GM21526 (cell line): Measurements from ENCODE around the gene ENPP7.

ENCODE experiments used
- ATAC-seq: cut with Tn5 transposase; IDR thresholded peaks from one replicate; pipeline ENCODE4 v1.9.1; 2021; ENCODE audit warnings: moderate library complexity; ENCODE audit not compliant: unreplicated experiment, low FRiP score

Gene ENPP7

GRCh38 chr17:79730769-79731483, at the start of gene ENPP7:
TSS of gene ENPP7 (plus strand) at chr17:79730943. CDS start at chr17:79731140, 197 bp downstream.
- no peak for ATAC-seq

GRCh38 chr17:79681101-79681621, 49.6 kb upstream of the ENPP7 start:
- no peak for ATAC-seq

GRCh38 chr17:79681628-79682261, 49.0 kb upstream of the ENPP7 start:
- ATAC-seq: no peak

GRCh38 chr17:79683365-79683764, 47.4 kb upstream of the ENPP7 start:
- ATAC-seq: no peak

- no peak for ATAC-seq
Measured at GRCh38 chr17:79684132-79684985, 46.4 kb upstream of the ENPP7 start.

DNA sequence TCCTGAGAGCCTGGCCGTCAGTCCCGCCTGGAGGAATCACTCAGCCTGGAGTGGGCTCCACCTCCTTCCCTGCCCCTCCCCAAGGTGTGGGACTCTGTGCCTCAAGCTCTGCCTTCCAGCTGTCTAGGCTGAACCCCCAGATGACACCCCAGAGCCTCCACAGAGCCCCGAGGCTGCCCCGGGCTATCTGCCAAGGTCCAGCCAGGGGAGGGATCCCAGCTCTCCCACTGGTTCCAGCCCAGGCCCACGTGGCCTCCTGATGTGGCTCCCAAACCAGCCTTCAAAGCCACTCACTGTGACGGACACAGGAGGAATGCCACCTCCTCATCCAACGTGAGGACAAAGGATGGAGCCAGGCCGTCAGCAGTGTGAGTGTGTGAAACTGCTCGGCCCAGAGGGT, 45.6 kb upstream of the ENPP7 start:
- ATAC-seq: no peak

- ATAC-seq: no peak
Measured at GRCh38 chr17:79686476-79686875, 44.3 kb upstream of the ENPP7 start.

DNA sequence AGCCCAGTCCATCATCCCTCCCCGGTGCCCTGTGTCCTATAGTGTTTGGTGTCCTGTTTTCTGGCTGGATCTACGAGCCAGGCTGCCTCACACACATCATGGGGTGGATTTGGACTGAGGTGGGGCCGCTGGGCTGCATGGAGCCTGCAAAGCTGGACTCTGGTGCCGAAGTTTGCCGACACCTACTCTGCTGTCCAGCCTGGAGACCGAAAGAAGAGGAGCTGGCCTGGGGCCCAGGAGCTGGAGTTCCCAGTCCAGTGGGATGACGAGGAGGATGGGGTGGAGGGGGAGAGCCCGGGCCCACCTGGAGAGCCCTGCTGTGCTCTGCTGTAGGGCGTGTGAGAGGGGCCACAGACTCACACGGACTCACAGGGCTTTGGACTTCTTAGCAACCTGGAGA, 40.3 kb upstream of the ENPP7 start:
- ATAC-seq: no peak

DNA sequence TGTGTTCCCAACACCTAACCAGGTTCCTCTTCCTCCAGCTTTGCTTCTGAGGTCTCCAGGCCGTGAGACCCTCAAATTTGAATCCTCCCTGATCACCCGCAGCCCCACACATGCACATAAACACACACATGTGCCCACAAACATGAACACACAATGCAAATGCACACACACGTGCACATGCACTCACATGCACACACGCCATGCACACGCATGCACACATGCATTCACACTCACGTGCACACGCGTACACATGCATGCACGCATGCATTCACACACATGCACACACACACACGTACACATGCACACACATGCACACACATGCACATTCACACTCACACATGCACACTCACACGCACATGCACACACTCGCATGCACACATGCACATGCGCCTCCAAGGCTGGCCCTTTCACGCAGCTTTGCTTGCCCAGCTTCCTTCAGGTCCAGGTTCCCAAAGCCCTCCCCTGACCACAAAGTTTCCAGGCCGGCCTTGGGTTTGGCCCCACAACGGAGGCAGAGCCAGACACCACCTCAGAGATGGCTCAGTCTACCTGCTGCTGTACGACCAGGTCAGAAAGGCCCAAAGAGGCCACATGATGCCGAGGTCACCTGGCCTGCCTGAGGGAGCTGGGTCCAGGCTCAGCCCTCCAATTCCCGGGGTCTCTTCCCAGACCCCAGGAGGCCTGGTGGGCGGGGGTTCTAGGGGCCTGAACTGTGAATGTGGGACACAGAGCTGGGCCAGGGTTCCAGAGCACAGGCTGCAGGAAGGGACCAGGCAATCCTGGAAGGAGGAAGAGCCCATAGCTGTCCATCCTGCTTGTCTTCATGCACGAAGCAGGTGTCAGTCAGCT, 39.5 kb upstream of the ENPP7 start:
- no peak for ATAC-seq

GRCh38 chr17:79691931-79692330, 38.8 kb upstream of the ENPP7 start:
- no peak for ATAC-seq

DNA sequence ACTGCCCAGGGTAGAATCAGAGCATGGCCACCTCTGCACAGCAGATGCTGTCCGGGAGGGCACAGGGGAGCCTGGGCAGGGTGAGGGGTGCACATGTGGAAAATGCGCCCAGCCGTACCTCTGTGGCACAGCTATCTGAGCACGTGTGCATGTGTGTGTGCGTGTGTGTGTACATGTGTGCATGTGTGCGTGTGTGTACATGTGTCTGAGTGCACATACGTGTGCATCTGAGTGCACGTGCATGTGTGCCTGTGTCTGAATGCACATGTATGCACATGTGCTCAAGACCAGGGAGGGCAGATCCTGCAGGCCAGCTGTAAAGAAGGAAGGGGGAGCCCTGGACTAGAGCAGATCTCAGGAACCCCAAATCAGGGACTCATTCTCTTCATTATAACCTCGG, 37.3 kb upstream of the ENPP7 start:
- ATAC-seq: no peak

DNA sequence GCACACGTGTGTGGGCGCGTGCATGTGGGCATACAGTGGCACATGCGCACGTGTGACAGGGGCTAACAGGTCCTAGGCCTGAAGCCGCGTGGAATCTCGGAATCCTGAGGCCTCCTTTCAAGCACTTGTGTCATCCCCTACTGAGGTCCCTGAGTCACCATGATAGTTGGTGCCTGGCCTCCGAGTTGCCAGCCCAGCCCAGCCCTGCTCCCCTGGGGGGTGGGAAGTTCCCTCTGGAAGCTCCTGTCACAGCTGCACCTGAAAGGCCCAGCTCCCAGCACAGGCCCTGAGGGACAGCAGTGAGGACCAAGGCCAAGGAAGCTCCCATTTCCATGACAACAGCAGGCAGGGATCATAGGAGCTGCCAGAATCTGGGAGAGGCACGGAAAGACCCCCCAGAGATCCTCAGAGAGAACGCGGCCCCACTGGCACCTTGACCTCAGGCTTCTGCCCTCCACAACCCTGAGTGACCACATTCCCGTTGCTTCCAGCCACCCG, 35.4 kb upstream of the ENPP7 start:
- no peak for ATAC-seq

DNA sequence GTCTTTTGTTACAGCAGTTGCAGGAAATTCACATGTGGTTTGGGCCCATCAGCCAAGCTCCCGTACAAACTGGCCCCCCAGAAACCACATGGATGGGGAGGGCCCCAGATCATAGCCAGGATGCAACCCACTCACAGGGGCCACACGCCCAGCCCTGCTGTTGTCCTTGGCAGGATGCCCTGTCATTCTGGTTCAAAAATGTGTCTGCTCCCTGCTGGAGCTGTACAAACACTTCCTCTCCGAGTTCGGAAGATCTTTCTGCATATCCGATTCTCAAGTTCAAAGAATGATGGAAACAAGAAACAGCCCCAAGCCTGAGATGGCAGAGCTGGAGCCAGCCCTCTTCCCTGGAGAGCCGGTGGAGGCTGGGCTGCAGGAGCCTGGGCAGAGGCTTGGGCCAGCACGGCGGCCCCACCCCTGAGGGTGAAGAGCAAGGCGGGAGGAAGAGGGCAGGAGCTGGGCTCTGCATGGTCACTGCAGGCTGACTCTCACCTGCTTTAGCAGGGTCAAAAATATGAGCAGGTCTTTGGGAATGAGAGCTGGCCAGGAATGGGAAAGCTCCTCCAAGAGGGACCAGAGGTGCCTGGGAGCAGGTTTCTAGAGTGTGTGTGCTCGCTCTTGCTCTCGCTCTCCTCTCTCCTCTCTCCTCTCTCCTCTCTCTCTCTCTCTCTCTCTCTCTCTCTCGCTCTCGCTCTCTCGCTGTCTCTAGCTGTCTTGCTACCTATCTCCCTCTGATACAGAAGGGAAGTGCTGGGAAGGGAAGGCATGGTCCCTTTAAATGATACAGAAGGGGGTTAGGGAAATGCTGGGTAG, 34.7 kb upstream of the ENPP7 start:
- ATAC-seq: no peak

- ATAC-seq: no peak
Measured at GRCh38 chr17:79696610-79696982, 34.1 kb upstream of the ENPP7 start.

DNA sequence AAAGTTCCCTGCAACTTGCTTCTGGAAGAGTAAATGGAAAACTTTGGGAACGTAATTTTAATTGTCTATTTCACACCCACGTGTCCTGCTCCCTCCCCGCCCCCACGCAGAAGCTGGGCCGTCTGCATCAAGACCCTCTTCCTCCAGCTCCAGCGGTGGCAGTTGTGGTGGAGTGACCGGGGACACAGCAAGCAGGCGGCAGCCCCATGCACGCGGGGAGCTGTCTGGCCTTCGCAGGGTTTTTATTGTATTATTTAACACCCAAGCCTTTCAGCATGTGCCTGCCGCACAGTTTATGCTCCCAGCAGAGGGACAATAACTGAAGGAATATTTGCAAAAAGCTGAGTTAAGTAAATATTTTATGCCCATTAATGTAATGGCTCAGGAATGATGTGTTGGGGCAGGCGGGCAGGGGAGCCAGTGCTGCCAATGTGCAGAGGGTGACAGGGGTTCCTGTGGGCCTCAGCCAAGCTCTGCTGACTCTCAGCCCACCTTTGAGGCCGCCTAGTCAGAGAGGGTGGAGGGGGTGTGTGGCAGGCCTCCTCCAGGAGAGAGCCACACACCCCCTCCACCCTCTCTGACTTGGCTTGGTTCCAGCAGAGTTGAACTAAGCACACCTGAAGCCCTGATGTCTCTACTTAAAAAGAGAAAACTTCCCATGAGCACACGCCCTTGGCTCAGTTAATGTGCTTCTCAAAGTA, 32.4 kb upstream of the ENPP7 start:
- no peak for ATAC-seq

DNA sequence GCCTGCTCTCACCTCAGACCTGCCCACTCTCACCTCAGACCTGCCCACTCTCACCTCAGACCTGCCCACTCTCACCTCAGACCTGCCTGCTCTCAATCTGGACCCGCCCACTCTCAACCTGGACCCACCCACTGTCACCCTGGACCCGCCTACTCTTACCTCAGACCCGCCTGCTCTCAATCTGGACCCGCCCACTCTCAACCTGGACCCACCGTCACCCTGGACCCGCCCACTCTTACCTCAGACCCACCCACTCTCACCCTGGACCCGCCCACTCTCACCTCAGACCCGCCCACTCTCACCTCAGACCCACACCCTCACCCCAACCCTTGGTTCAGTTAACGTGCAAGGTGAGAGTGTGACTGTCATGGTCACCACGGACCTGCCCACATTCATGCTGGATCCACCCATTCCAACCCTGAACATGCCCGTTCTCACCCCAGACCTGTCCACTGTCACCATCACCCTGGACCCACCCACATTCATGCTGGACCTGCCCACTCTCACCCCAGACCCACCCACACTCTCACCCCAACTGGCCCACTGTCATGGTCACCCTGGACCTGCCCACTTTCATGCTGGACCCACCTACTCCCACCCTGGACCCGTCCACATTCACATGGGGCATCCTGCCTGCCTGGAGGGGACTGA, 31.2 kb upstream of the ENPP7 start:
- ATAC-seq: no peak

DNA sequence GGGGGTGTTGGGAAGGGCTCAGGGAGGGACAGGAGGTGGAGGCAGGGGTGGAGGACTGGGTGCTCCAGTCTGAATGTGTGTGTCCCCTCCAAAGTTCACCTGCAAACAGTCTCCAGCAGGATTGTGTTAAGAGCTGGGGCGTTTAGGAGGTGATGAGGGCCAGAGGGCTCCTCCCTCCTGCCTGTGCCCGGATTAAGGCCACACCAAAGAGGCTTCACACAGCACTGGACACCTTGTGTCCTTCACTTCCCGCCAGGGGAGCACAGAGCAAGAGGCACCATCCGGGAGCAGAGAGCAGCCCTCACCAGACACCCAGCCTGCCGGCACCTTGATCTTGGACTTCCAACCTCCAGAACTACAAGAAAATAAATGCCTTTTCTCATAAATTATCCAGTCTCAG, 30.2 kb upstream of the ENPP7 start:
- no peak for ATAC-seq

DNA sequence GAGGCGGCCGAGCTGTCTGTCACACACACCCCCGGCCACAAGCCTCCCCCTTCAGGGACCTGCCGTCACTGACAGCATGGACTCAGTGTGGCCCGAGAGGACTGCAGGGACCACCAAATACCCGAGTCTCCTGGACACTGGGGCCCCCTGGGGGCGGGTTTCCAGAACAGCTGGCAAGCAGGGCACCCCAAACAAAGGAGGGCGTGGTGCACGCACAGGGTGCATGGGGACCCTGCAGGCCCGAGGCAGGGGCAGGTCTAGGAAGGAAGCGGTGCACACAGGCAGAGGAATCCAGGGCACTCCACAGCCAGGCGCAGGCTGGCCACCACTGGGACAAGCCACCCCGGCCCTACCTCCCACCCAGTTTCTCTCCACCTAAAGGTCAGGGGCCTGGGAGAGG, 28.7 kb upstream of the ENPP7 start:
- ATAC-seq: no peak
